ENCODE results near the gene KLHL17. TPM values are rescaled to one million over a fixed set of nuclear protein-coding genes. Genes with fewer than 3 reads are reported as not detected.
"Not testable (repeated sequence)": the region's sequence is repeated elsewhere in the genome, so short reads cannot be mapped to it uniquely, and the experiment has no call there.

KLHL17 gene
- total RNA-seq, 1 donor from 2014 or later, result 2.6 TPM

DNA sequence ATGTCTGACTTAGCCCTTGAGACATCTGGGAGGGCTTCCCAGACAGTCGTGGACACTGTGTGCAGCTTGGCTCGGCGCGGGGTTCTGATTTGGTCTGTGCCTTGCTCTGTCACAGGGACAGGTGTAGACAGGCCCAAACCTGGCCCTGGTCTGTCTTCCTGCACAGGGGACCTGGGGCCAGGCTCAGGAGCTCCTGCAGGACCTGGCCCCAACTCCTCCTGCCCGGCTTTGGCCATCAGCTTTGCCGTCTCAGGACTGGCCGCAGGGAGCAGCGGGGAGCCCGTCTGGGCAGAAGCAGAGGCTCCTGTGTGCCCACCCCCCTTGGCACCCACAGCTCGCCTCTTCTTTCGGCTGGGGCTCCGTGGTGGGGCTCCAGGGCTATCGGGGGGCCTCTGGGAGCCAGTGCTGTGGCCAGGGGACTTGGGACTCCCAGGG is 19.8 kb downstream of the KLHL17 start:
- DNase-seq (ENCODE audit: low read depth in 2 of 2), result no peak

DNA sequence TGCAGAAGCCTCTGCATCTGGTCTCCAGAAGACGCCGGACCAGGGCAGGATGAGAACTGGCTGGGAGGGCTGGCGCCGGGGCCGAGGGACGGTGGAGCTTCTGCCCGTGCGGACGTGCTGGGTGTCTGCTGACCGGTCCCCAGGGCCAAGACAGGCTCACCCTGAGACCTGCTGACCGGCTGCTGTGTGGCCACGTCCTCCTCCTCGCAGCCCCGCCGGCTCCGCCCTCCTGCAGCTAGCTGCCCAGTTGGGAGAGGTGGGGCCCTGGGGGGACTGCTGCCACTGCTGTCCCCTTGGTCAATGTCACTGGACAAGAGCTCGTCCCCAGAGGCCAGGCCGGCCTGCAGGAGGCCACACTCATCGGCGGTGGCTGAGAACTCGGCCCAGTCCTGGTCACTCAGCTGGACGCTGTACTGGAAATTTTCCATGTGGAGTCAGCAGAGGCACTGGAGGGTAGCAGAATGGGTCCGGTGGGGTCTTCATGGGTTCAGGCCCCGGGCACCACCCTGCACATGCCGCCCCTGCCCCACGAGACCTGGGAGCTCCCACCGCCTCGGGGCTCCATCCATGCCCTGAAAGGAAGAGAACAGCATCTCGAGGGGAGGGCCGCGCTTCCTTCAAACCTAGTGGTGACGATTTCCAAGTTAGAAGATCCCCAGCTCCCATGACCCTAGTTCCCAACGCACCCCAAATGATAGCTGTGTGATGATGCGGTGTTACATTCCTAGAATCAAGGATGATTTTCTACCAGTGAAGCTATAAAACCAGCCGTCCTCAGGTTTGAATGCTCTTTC is 20.4 kb downstream of the KLHL17 start:
- no peak for DNase-seq (ENCODE audit: low read depth in 2 of 2)

DNA sequence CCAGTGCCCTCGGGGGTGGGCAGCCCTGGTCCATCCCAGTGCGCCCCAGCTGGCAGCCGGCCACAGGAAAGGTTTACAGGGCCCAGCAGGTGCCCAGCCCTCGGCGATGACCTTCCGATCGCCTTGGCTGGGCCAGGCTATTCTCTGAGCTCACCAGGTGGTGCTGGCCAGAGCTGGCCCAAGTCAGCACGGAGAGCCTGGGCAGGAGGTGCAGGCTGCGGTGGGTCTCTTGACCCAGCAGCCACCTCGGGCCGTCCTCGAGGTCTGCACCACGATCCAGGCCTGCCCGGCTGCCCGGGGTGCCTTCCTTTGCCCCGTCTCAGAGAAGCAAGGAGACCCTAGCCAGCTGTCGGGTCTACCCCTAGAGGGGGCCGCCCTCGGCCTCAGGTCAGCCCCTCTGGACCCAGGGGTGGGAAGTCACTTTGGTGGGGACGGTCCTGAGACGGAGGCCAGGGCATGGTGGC is 21.1 kb downstream of the KLHL17 start:
- no peak for DNase-seq (ENCODE audit: low read depth in 2 of 2)

DNA sequence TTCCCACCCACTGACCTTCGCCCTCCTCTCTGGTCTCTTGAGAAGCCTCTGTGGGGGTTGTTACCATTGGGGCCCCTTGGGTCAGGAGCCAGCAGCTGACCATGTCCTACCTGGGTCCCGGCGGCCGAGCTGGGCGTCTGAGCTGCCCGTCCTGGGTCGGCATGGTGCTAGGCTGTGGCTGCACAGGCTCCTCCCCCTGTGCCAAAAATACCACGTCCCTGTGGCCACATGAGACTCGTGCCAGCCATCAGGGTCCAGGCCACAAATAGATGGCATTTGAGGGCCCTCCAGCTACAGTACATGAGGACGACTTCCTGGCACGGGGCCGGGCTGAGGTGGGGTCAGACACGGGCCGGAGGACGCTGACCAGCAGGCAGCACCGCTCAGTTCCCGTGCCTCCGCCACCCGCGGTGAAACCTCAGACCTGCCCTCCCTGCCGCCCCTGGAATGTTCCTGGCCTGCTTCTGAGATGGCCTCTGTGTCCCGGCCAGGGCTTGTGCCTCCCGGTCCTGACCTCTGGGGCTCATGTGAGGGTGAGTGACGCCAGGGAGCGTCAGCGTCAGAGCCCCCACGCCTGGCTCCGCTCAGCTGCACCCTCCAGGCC is 21.7 kb downstream of the KLHL17 start, which contains the start of gene PERM1:
PERM1 (minus strand) TSS at position 139 of the 604 bp plus-strand sequence. CDS start 1,064 bp downstream, outside the sequence.
- DNase-seq (ENCODE audit: low read depth in 2 of 2), result no peak

DNA sequence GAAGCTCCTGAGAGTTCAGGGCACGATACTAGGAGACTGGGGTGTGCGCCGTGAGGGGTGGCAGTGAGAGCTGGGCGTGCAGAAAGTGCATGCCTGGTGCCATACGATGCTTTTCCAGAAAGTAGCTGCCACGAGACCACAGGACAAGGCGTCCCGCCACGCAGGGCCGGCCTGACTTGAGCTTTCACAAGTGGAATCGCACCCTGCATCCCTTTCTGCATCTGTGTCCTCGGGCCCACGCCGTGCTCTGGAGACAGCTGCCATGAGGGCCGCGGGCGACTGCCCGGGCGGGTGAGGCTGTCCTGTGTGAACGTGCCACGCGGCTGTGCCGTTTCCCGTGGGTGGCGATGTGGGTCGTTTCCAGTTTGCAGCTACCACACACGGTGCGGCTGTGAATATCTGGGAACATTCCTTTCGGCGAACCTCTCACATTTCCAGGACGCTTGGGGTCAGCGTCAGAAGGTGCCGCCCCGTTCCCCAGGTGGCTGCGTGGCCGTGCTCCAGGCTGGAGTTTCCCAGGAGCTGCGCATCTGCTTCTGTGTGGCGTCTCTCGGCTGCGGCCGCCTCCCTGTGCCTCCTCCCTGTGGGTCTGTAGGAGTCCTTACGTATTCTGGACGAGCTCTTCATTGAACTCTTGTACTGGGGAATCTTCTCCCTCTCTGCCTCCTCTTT is 22.5 kb downstream of the KLHL17 start:
- no peak for DNase-seq (ENCODE audit: low read depth in 2 of 2)

DNA sequence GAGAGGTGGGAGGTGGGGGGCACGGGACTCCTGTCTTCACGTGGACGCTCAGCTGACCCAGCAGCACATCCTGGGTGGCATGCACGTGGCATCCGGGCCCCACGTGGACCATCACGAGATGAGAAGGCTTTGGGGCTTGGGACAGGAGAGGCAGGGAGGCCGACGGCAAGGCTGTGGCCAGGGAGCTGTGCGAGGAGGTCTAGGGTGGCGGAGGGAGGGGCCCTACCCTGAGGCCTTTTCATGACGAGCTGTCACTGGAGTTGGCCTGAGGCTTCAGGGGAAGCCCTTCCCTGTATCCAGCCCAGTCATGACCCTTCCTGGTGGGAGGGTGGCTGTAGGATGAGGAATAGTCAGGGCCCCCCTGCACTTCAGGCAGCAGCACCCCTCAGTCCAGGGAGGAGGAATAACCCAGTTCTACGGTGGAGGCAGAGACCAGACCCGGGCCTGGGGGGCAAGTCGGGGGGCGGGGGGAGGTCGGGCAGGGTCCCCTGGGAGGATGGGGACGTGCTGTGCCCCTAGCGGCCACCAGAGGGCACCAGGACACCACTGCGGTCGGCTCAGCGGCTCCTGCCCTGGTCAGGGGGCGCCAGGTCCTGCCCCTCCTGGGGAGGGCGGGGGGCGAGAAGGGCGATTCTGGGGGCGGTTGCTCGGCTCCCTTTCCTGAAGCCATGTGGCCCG is 23.6 kb downstream of the KLHL17 start:
- DNase-seq (ENCODE audit: low read depth in 2 of 2), result peak in 1 of 2 donors; percentile 33

DNA sequence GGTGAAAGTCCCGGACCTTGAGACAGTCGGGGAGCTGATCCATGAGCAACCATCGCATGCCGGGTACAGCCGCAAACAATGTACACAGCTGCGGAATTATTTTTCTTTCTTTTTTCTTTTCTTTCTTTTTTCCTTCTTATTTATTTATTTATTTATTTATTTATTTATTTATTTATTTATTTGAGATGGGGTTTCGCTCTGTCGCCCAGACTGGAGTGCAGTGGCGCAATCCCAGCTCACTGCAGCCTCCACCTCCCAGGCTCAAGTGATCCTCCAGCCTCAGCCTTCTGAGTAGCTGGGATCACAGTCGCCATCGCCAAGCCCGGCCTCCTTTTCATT is 24.1 kb downstream of the KLHL17 start:
- no peak for DNase-seq (ENCODE audit: low read depth in 2 of 2)

DNA sequence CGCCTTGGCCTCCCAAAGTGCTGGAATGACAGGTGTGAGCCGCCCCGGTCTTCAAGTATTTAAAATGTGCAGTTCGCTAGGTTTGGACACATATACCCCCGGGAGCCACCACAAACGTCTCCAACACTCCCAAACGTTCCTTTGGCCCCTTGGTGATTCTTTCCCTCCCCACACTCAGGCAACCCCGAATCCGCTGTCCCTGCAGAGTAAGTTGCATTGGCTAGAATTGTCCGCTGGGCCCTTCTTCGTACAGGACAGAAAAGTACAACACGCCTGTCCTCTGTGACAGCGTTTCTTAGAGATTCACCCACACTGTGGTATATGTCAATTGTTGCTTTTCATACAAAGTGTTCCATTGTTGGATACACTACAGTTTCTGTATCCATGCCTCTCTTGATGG is 24.7 kb downstream of the KLHL17 start:
- DNase-seq (ENCODE audit: low read depth in 2 of 2), result no peak

DNA sequence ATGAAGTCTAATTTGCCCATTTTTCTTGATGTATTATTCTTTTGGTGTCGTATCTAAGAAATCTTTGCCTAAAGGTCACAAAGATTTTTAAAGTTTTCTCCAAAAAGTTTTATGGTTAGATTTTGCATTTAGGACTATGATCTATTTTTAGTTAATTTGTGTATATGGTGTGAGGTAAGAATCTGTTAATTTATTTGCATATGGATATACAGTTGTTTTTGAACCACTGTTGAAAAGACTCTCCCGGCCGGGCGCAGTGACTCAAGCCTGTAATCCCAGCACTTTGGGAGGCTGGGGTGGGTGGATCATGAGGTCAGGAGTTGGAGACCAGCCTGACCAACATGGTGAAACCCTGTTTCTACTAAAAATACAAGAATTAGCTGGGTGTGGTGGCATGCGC is 27.7 kb downstream of the KLHL17 start:
- DNase-seq (ENCODE audit: low read depth in 2 of 2), result not testable (repeated sequence)

DNA sequence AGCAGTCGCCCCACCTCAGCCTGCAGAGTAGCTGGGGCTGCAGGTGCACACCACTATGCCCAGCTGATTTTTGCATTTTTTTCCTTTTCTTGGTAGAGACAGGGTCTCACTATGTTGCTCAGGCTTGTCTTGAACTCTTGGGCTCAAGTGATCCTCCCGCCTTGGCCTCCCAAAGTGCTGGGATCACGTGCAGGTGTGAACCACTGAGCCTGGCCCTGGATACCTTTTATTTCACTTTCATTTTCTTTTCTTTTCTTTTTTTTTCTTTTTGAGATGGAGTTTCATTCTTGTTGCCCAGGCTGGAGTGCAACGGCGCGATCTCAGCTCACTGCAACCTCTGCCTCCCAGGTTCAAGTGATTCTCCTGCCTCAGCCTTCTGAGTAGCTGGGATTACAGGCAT is 30.9 kb downstream of the KLHL17 start:
- not testable (repeated sequence) for DNase-seq (ENCODE audit: low read depth in 2 of 2)

DNA sequence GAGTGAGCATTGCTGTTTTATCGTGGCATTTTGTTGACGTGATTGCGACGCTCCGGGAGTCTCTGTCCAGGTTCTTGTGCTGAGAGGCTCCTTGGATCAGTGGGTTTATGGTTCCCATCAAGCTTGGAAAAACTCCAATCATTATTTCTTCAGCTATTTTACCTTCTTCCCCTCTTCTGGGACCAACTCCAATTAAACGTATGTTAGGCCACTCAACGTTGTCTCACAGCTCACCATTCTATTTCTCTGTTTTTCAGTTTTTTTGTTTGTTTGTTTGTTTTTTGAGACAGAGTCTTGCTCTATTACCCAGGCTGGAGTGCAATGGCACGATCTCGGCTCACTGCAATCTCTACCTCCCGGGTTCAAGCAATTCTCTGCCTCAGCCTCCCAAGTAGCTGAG is 31.5 kb downstream of the KLHL17 start:
- no peak for DNase-seq (ENCODE audit: low read depth in 2 of 2)

DNA sequence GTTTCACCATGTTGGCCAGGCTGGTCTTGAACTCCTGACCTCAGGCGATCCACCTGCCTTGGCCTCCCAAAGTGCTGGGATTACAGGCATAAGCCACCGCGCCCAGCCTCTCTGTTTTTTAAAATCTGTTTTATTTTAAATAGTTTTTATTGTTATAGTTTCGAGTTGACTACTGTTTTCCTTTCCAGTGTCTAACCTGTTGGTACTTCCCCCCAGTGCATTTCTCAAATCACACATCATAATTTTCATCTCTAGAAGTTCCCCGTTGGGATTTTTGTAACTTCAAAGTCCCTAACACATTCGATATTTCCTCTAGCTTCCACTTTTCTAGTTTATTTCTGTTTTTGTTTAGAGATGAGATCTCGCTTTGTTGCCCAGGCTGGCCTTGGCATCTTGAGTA is 32.0 kb downstream of the KLHL17 start:
- no peak for DNase-seq (ENCODE audit: low read depth in 2 of 2)

DNA sequence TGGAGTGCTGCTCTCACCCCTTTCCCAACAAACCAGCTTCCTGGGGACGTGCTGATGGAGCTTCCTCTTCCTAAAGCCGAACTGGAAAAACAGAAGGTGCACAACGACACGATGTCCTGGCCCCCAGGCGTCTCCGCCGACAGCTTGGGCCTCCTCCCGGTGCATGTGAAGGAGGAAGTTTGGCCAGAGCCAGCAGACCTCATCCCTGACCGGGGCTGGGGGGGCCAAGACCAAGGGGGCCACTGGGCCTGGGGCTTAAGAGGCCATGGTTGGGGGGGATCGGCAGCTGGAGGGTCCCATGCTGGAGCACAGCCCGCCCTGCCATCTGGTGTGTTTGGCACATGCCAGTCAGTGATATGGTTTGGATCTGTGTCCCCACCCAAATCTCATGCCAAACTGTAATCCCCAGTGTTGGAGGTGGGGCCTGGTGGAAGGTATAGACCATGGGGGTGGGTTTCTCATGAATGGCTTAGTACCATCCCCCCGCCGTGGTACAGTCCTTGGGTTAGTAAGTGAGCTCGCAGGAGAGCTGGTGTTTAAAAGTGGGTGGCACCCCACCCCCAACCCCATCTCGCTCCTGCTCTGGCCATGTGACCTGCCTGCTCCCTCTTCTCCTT is 33.1 kb downstream of the KLHL17 start:
- DNase-seq (ENCODE audit: low read depth in 2 of 2), result no peak

DNA sequence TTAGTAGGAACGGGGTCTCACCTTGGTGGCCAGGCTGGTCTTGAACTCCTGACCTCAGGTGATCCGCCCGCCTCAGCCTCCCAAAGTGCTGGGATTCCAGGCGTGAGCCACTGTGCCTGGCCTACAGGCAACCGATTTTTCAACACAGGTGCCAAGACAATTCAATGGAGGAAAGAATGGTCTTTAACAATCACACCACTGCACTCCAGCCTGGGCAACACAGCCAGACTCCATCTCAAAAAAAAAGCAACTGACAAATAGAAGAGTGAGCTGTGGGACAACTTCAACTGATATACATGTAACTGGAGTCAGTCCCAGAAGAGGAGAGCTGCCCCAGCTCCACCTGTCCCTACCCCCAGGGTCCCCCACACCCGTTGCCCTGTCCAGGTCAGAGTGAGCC is 34.2 kb downstream of the KLHL17 start:
- not testable (repeated sequence) for DNase-seq (ENCODE audit: low read depth in 2 of 2)

DNA sequence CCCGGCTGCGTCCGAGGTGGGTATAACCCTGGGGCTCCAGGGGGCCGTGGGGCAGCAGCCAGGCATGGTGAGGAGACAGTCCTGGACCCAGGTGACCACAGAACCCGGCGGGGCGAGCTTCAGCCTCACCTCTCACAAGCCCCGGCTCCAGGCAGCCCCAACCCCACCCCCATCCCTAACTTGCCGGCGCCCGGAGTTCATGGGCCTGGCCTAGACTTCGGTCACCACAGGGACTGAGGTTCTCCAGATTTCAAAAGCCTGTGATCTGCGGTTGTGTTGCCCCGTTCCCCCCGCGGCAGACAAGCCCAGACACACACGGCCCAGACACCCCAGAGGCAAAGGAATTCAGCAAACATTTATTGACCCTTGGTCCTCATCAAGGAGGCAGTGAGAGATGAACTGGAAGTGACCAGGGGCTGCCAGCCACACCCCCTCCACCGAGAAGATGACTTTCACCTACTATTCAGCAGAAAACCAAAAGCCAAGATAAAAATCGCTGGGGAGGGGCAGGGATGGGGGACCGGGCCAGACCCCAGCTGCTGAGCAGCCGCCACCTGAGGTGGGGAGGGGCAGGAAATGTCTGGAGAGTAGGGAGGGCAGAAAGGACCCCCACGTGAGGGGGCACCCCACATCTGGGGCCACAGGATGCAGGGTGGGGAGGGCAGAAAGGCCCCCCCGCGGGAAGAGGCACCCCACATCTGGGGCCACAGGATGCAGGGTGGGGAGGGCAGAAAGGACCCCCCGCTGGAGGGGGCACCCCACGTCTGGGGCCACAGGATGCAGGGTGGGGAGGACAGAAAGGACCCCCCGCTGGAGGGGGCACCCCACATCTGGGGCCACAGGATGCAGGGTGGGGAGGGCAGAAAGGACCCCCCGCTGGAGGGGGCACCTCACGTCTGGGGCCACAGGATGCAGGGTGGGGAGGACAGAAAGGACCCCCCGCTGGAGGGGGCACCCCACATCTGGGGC is 35.6 kb downstream of the KLHL17 start:
- no peak for DNase-seq (ENCODE audit: low read depth in 2 of 2)

DNA sequence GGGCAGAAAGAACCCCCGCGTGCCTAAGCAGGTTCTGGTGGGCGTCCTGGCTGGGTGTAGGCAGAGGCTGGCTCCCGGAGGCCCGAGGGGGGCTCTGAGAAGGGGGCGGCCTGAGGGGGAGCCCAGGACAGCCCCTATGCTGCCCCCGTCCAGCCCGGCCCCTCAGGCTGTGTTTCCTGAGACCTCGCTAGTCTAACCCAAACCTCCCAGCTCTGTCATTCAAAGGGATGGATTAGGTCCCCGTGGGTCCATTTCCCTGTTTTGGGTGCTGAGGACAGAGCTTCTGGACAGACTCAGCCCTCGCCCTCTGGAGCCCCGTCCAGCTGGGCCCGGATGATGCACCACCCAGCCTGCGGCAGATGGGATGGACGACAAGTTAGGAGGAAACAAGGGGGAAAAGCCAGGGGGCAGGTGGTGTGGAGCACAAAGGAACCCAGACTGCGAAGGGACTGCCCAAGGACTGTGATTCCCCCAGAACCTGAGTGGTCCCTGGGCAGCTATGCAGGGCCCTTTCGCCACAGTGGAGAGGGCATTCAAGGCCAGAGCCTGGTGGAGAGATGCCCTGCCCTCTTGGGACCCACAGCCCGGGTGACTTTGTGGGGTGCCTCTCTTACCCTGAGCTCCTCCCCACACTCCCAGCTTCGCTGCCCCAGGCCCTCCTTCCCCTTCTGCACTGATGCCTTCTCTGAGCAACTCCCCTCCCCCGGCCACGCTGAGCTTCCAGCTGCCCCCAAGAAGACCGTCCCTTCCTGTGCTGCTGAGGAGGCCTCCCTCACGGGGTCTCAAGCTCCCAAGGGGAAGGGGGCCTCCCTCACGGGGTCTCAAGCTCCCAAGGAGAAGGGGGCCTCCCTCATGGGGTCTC is 36.7 kb downstream of the KLHL17 start:
- no peak for DNase-seq (ENCODE audit: low read depth in 2 of 2)

DNA sequence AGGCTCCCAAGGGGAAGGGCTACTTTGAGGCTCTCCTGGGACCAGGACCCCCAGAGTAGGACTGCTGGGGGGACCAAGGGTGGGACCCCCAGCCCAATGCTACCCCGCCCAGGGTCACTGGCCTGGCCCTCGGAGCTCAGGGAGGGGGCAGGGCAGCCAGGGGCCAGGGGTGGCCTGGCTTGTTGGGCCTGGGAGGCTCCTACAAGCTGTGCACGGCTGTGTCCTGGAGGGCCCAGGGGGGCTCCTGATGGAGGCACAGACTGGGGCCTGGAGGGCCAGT is 37.3 kb downstream of the KLHL17 start:
- DNase-seq (ENCODE audit: low read depth in 2 of 2), result no peak

DNA sequence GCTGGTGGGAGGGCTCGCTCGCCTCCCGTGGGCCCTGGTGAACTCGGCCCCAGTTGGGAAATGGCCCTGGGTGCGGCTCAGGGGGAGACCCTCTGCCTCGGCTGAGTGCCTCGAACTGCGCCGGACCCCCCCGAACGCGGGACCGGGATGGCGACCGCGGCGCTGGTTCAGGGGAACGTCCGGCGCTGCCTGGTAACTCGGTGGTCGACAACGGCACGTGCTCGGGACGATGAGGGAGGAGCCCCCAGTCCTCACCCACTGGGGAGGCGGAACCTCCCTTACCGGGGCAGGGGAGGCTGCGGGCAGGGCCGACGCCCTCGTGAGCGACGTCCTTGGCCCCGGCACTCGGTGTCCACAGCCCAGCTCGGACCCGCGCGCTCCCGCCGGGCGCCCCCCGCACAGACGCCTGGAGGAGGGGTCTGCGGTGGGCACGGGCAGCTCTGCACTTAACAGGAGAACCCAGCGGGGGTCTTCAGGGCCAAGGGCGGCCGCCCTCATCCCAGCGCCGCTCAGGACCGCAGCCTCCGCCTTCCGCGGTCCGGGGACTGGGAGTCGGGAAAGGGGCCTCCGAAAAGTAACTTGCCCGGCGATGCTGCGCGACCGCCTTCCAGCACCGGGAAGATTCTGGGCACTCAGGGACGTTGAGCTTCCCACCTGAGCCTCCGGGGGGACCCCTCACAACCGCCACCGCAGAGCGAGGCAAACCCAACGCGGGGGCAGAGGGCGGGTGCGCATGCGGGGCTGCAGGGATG is 37.8 kb downstream of the KLHL17 start:
- no peak for DNase-seq (ENCODE audit: low read depth in 2 of 2)

DNA sequence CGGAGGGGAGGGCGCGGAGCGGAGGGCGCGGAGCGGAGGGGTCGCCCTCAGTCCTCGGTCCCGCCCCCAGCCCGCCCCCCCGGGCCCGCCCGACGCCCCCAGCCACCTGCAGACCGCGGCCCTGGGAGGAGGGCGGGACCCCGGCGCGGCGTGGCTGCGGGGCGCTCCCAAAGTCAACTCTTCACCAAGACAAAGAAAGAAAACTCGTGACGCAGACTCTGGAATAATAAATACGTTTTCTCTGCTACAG is 38.3 kb downstream of the KLHL17 start:
- peak in 1 of 2 donors; percentile 41 for DNase-seq (ENCODE audit: low read depth in 2 of 2)
